ENCODE measurements around the gene TSPOAP1.

Gene TSPOAP1

DNA sequence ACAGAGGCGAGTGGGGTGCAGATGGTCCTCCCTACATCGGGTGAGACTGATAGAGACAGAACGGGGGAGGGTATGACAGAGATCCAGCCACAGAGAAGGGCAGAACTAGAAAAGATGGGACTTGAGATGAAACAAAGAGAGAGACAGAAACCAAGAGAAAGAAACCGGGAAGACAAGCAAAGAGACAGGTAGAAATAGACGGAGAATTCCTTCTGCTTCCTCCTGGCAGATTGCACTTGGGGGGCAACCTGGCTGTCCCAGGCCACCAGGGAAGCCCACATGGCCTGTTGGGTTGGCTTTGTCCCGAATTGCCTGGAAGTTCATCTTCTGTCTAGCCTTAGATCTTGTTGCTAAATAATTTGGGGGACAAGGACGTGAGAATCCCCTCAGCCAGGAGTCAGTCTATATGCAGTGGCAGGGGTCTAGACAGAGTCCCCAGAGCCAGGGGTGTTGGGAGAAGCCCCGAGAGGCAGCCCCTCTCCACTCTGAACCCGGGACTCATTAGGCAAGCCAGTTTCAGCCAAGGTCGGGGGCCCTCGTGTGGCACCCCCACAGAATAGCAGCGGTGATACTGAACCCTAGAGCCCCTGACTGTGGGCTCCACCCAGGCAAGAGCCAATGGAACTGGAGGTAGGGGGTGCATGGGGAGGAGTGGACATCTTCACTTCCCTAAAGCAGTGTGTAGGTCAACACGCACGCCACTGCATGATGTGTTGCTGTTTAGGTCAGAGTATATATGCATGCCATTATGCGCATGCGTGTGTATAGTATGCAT lies 627 bp upstream of the TSPOAP1 start:
- peak; percentile 80 to 85 for DNase-seq (ENCODE audit: low read depth in 2 of 2)

DNA sequence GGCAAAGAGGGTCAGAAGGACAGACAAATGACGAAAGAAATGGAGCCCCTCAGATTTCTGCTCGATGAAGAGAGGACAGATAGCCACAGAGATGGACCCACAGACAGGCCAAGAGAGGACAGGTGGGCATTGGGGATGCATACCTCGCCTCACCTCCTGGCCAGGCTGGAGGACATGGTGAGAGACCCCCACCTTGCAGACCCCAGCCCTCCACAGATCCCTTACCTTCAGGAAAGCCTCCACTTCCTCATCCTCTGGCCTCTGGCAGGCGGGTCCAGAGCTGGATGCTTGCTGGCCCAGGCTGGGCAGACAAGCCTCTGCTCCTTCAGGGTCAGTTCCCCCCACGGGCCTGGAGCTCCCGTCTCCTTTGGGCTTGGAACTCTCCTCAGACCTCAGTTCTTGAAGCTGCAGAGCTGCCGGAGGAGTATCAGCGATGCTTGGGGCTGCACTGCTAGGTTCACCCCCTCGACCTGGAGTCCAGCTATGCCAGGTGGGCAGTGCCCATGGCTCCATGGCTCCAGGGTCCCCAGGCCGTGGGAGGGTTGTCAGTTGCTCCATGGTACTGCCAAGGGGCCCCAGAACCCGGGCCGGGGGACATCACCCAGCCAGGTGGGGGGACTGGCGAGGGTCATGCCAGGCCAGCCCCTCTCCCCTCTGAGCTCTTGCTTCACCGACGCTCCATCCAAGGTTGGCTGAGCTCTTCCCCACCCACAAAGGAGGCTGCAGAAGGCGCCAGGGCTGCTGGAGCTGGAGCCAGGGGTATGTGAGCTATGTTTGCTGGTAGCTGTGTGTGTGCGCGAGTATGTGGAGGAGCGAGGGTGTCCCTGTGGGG lies 1.0 kb downstream of the TSPOAP1 start:
- DNase-seq (ENCODE audit: low read depth in 2 of 2) = peak in 1 of 2 donors; percentile 25

DNA sequence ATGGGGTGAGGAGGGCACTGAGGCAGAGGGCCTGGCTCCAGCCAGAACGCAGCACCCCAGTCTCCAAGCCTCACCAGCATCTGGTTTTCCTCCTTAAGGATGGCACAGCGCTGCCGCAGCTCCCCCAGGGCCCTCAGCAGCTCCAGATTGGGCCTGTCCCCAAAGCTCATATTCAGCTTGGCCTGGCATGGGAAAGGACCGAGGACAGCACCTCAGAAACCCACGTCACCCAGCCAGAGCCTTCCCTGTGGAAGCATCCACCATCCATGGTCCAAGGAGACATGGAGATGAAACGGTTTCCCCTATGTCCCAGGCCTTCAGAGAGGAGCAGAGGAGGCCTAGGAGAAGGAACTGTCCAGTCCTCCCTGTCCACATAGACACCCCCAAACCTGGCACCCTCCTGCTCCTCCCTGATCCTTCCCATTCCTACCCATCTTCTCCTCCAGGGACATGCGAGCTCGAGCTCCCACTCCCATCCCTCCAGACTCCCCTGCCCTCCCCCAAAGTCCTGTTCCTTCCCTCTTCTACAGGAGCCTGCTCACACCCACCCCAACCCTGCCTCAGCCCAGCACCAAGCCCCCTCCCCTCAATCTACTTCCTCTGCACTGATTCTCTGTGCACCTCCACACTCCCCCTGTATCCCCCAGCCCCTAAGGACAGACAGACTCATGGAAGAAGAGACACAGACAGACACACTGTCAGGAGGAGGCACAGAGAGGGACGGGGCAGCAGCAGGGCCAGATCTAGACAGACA lies 1.8 kb downstream of the TSPOAP1 start:
- no peak for DNase-seq (ENCODE audit: low read depth in 2 of 2)

DNA sequence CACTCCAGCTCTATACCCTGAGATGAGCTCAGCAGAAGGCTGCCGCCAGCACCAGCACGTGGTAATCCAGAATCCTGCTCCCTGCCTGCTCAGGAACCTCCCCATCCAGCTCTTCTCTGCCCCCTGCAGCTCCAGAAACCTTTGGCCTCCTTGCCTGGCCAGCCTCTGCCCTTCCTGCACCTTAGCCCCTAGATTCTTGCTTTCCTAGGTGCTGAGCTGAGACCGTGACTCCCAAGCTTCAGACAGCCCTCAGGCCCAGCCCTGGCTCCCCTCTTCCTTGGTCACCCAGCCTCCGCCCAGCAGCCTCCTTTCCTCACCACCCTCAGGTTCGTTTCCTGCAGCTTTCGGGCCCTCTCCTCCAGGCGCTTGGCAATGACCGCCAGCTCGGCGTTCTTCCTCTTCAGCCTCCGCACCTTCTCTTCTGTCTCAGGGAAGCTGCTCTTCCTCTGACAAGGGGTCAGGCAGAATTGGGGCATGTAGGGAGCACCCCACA lies 2.6 kb downstream of the TSPOAP1 start:
- DNase-seq (ENCODE audit: low read depth in 2 of 2) = no peak

DNA sequence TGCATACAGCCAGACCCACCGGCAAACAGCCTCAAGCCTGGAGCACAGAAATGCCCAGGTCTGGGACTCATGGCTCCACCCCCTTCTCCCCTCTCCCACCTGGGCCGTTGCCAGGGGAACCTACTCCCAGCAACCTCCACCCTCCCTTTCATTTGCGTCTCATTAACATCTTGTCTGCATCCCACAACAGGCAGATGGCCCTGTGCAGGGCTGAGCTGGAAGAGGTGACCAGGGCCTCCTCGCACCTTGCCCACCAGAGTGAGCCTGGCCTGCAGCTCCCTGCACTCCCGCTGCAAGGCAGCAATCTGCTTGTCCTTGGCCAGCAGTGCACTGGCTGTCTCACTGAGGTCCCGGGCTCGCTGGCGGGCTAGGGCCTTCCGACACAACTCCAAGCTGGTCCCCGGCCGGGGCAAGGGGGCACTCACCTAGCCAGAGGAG lies 3.3 kb downstream of the TSPOAP1 start:
- DNase-seq (ENCODE audit: low read depth in 2 of 2) = no peak

DNA sequence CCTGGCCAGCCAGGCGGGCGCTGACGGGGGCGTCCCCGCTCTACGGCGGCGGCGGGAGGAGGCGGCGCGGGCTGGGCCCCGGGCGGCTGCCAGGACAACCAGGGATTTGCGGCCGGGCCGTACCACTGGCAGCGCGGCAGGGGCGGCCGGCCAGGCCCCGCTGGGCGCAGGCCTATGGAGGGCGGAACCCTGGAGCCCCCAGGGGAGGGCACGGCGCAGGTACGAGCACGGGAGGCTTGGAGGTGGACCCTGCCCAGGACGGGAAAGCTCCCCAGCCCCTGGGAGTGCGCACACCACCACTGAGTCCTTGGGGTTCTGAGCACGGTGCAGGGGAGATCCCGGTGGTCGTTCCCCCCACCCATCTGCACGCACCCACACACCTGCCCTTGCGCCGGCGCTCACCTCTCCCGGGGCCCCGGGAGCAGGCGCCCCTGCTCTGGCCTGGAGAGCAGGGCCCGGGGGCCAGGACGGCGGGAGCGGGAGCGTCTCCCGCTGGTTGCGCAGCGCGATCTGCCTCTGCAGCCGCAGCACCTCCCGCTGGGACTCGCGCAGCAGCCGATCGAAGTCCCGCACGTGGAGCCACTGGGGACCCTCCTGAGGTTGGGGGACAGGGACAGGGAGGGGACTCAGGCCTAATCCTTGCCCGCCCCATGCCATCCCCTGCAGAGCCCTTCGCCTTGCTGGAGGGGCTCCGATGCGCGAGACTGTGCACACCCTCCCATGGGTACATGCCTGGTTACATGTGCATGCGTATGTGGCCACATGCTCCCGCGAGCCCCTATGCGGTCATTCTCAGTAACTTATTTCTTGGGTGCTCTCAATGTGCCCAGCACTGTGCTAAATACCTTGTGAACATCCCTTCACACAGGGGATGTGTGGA lies 3.9 kb downstream of the TSPOAP1 start:
- DNase-seq (ENCODE audit: low read depth in 2 of 2) = no peak

DNA sequence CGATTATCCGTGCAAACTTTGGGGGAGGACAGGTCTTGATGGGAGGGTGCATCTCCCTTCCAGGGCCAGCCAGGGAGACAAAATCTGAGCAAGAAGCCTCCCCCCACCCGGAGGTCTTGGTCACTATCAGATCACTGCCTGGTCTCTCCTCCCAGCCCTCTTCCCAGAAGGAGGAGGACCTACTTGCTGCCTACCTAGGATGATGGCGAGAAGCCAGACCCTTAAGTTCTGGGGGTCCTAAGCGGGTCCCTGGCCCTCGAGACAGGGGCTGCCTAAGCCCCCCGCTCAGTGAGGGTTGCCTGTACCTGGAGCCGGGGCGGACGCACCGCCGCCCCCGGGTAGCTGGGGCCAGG lies 4.6 kb downstream of the TSPOAP1 start:
- DNase-seq (ENCODE audit: low read depth in 2 of 2) = no peak

DNA sequence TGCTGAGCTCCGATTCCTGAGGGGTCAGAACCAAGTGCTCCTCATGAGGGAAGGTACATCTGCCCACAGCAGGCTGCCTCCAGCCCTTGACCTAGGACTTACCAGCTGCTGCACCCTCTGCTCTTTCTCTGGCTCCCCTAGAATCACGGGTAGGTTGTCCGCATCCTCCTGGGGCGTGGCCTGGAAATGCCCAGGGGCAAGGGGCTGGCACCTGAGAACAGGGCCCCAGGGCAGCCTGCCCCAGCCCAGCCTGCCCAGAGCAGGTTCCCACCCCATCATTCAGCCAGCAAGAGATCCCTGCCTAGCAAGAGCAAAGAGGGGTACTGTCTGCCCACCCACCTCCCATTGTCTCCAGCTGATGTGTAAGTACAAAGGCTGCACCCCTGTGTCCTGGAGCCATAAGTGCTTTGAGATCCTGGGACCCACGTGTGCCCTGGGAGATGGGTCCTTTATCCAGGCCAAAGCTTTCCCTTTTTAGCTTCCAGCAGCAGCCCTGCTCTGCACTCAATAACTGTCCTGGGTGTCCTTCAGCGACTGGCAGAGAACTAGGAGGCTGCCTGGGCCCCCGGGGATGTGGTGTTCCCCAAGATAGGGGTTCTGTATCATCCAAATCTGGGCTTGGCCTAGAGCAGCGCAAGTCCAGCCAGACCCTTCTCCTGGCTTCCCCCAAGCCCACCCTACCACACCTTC lies 5.1 kb downstream of the TSPOAP1 start:
- DNase-seq (ENCODE audit: low read depth in 2 of 2) = no peak

DNA sequence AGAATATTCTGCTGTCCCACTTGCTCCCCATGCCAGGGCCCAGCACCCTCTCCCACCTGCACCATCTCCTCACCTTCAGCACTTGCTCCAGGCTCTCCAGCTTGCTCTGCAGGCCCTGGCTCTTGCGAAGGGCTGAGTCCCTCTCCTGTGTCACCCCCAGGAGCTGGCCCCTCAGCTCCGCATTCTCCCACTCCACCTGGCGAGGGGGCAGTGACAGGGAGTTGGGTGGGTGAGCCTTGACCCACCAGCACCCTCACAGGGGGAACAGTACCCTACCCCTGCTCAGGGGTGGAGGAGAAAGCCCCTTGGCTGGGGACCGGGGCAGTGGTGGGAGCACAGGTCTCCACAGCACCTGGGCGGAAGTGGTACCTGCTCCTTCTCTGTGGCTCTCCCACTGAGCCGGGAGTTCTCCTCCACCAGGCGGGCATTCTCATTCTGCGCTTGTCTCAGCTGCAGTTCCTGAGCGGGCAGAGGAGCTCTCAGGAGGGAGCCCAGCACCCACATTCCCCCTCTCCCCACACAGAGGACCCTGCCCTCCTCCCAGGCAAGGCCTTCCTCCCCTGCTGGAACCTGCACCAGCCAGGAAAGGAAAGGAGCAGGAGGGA lies 5.9 kb downstream of the TSPOAP1 start:
- DNase-seq (ENCODE audit: low read depth in 2 of 2) = no peak

DNA sequence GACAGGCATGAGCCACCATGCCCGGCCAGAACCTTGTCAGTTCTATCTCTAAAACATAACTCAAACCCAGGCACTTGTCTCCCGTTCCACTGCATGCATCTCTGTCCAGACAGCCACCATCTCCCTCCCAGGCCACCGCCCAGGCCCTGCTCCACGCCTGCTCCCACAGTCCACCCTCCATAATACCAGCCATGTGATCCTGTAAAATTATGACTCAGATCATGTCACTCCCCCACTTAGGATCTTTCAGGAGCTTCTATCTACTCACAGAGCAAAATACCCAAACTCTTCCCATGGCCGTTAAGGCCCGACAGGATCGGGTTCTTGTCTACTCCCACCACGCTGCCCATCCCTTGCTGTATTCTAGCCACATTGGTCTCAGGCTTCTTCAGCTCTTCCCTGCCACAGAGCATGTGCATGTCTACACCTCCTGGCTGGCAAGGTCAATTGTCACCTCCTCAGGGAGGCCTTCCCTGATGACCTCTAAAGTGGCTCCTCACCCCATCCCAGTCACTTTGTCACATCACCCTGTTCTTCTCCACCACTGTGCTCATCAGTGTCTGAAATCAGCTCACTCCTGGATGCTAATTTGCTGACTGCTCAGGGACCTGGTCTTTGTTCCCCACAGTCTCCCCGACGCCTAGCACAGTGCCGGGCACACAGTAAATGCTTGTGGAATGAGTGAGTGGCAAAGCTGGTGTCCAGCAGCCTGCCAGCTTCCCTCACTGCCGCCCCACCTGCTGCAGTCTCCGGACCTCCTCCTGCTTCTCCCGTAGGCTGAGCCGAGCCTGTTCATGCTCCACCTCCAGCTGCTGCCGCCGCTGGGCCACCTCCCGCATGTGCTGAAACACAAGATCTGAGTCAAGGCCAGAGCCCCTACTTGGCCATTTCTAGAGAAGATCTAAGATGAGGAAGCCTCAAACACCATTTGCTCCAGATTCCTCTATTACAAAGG lies 6.7 kb downstream of the TSPOAP1 start:
- DNase-seq (ENCODE audit: low read depth in 2 of 2) = no peak

DNA sequence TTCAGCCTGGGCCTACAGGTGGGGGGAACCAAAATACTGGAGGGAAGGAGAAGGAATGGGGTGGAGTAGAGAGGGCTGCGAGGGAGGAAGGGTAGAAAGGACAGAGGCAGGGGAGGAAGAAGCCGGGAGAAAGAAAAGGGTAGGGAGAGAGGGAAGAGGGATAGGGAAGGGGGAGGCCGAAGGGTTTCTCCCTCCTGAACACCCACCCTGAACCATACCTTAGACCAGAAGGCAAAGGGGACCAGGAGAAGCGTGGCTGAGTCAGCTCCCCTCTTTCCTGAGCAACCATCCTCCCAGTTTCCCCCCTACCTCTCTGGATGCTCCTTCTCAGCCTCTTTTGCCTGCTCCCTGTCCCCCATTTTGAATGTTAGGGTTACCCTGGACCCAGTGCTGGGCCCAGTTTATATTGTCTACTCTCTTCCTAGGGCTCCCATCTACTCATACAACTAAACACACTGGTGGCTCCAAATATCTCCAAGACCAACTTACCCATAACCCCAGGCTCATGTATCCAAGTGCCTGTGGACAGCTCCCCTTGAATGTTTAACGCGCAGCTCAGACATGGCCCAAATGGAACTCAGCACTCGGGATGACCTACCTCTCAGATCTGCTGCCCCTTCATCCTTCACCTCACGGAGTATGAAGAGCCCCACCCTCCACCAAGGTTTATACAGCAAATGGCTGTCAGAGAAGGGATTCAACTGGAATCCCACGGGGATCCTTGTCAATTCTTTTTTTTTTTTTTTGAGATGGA lies 7.8 kb downstream of the TSPOAP1 start:
- no peak for DNase-seq (ENCODE audit: low read depth in 2 of 2)

DNA sequence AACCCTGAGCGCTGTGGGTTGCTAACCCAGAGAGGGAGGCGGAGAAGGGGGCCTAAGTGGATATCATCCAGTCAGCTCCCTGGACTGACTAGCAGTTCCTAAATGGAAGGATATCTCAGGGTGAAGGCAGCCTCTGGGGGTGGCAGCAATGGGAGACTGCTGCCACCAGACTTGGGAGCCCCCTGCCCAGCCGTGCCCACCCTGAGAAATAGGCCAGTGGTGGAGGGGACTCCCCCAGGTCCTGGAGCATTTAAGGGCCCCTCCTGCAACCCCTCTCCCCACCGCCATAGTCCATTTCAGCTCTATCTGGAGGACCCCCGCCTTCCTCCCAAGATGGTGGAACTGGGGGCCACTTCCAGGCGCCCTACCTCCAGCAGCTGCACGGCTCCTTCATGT lies 8.4 kb downstream of the TSPOAP1 start:
- no peak for DNase-seq (ENCODE audit: low read depth in 2 of 2)

DNA sequence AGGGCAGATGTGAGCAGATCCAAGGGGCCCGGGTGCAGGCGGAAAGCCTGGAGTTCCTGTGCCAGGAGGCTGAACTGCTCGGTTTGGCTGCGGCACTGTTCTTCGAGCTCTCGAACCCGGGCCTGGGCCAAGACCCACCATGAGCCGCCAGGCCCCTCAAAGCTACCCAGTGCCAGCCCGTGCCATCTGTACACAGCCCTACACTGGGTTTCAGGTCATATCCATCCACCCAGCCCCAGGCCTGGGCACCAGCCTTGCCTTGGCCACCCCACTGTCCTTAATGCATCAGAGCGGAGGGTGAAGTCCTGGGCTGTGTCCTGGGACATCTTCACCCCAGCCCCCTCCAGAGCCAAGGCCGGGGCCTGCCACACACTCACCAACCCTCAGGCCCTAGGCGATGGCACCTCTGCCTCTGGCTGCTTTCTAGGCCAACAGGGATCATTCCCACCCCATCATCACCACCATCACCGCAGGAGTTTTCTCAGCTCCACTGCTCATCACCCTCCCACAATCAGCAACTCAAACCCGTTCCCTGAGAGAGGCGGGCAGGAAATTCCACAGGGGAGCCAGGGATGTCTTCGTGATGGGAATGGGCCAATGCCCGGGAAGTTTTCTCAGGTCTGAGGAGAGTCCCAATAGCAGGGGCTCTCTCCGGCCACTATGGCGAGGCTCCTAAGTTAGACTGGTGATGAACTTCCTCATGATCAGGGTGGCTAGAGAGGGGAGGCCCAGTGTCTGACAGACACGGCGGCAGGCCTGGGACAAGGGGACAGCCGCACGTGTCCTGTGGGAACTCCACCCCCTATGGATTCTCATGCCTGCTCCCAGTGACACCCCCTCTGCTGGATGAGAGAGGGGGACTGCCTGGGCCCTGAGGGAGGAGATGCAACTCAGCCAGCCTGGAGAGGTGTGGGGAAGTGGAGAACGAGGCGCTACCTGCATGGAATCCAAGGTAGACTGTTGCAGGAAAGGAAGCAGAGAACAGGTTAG lies 9.1 kb downstream of the TSPOAP1 start:
- no peak for DNase-seq (ENCODE audit: low read depth in 2 of 2)

DNA sequence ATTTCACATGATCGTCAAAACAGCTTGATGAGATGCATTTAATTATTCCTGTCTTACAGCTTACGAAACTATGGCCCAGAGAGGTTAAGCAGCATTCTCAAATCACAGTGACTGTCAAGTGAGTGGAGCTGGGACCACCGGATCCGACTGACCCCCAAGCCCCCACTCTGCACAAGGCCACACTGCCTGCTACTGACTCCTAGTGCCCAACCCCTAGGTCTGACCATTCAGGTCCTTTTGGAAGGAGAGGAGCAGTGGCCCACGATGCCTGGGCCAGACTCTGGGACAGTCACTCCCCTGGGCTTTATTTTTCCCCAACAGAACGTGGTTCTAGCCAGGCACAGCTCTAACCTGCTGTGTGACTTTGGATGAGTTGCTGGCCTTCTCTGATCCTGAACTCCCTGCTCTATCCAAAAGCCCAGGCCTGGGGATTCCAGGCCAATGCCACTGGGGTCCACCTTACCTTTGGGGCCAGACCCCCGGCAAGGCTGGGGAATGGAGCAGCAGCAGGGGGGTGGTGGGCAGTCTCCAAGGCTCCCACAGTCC lies 9.9 kb downstream of the TSPOAP1 start:
- DNase-seq (ENCODE audit: low read depth in 2 of 2) = no peak

DNA sequence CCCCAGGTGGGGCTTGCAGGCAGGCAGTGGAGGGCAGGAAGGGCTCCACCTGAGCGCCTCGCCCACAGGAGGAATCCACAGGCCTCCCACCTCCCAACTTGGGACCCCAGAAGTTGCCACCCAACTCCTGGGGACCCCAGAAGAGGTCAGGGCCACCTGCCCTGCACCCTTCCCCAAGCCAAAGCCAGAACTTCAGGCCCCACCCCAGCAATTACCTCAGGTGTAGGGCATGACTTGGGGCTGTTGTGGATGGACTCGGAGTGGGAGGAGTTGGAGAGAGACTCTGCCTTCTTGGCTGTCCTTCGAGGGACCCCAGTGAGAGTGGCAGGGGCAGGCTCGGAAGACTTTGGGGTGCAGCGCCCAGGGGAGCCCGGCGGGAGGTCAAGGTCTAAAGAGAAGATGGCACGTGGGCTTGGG lies 10.5 kb downstream of the TSPOAP1 start:
- DNase-seq (ENCODE audit: low read depth in 2 of 2) = no peak

DNA sequence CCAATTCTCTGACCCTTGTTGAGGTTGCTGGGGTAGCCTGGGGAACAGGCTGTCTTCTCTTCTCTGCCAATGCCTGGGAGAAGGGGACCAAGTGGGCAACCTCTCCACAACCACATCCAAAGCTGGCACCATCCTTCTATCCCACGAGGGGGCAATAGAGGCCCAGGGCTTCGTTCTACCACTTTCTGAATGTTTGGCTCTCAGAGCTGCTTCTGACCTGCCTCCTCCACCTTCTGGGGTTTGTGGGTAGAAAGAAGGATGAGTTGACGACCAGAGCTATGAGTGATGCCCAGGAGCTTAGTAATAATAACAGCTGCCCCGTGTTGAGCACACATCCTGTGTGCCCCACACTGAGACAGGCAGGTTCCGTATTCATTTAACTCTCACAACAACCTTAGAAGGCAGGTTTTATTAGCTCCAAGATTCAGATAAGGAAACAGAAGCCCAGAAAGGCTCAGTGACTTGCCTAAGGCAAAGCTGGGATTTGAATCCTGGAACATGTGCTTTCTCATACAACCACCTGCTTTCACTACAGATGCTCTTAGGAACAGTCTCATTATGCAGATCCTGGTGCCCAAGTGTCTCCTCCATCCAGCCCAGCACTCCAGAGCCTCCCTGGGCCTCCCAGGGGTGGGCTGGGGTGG lies 11.1 kb downstream of the TSPOAP1 start:
- peak; percentile 58 to 71 for DNase-seq (ENCODE audit: low read depth in 2 of 2)

All from stimulated activated CD8-positive, alpha-beta memory T cell treated with anti-CD3 and anti-CD28 coated beads, Interleukin-7, amount 100 ng/mL, for 4 hours (primary cell).